ENCODE results near the gene PDE7B.

The PDE7B gene

GRCh38 chr6:136050475-136050874 lies 199.0 kb downstream of the PDE7B start:
- no peak overlapping the region for H3K27ac ChIP-seq
- TF ChIP-seq CTCF (conservative IDR thresholded peaks at IDR 0.05) (no peak), ZFX (IDR thresholded peaks at IDR 0.05) (no peak)

DNA sequence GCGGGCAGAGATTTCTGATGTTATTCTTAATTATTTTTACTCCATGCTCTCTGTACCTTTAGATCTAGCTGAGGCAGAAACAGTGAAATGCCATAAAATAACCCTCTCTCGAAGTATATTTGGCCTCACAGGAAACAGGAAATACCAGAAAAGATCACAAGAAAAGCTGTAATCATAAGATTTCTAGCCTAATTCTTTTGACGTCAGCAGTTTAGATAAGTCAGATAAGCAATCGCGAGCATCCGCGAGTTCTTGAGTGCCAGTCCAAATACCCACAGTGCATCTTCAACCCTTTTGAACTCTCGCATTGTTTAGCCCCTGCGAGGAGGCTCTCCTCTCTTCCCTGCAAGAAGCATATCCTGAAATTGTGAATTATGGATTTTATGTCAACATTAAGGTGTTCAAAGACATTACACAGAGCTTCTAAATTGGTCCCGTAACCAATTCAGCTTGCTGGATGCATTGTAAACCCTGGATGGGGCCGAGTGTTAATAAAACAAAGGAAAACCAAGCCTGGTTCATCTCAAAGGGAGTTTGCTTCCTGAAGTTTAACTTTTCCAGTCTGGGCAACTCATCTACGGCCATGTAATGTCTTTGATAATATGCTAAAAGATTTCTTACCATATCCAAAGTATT lies 199.8 kb downstream of the PDE7B start:
- no peak overlapping the region for H3K27ac ChIP-seq
- TF ChIP-seq ZFX (IDR thresholded peaks at IDR 0.05) = no peak
- no peak for TF ChIP-seq CTCF (conservative IDR thresholded peaks at IDR 0.05)

DNA sequence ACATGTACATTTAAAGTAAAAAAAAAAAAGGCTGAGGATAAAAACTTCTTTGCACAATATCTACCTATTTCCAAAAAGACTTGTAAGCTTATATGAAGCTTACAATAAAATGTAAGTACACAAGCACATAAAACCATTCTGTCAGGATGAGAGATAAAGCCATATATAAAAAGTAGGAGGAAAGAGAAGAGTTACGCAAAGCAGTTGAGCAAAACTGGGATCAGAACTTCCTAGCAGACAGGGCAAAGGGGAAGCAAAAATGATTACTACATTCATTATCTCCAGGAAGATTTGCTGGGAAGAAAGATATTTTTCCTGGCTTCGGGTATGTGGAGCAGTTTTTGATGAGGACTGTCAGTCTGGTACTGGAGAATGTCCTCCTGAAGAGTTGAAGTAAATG lies 200.5 kb downstream of the PDE7B start:
- H3K27ac ChIP-seq = no peak overlapping the region
- TF ChIP-seq CTCF (conservative IDR thresholded peaks at IDR 0.05) = no peak
- TF ChIP-seq ZFX (IDR thresholded peaks at IDR 0.05) = no peak

DNA sequence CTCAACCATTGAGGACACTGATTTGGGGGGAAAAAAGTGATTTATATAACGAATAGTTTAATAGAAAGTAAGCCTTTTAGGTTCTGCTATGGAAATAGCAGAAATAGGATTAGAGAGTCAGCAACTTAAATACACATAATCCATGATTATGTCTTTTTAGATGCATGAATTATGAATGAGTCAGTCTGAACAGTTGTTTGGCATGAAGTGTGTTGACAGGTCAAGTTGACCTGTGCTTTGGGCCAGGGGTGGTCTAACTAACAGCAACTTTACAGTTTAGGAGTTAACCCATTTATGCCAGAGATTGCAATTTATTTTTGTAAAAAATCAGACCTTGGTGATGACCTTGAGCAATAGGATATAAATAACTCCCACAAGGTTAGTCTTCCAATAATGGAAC lies 207.4 kb downstream of the PDE7B start:
- no peak overlapping the region for H3K27ac ChIP-seq
- TF ChIP-seq ZFX (IDR thresholded peaks at IDR 0.05) = no peak
- no peak for TF ChIP-seq CTCF (conservative IDR thresholded peaks at IDR 0.05)

DNA sequence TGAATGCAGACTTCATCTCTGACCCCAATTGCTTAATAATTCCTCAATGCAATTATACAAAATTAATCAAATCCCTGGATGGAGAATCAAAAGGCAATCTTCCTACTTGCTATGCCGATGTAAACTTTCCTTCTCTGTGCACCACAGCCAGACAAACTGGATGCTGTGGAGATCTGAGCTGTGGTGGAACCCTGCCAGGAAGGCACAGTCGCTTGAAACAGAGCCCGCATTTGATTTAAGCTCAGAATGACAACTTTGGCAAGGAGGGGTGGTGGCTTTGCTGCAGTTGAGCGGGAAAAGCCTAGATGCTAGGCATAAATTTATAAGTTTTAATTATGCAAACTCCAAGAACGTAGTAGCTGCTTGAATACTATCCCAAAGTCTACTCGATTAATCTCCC lies 207.8 kb downstream of the PDE7B start:
- no peak overlapping the region for H3K27ac ChIP-seq
- no peak for TF ChIP-seq CTCF (conservative IDR thresholded peaks at IDR 0.05)
- TF ChIP-seq ZFX (IDR thresholded peaks at IDR 0.05) = no peak

DNA sequence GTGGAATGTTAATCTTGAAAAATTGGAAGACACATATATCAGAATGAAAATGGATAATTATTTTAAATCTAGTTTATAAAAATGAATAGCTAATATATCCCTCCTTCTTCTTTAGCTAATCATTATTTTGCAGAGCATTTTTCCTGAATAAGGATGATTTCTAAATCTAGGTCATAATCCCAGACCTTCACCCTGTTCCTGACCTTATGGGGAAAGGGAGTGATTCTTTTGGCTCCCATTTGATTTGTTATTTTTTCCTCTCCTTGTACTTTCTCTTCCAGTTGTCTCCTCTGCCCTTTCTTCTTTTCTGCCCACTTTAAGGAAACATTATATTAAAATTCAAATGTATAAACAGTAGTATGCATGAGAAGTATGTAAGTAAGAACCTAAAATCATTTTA lies 208.6 kb downstream of the PDE7B start:
- no peak overlapping the region for H3K27ac ChIP-seq
- TF ChIP-seq CTCF (conservative IDR thresholded peaks at IDR 0.05) (no peak), ZFX (IDR thresholded peaks at IDR 0.05) (no peak)

DNA sequence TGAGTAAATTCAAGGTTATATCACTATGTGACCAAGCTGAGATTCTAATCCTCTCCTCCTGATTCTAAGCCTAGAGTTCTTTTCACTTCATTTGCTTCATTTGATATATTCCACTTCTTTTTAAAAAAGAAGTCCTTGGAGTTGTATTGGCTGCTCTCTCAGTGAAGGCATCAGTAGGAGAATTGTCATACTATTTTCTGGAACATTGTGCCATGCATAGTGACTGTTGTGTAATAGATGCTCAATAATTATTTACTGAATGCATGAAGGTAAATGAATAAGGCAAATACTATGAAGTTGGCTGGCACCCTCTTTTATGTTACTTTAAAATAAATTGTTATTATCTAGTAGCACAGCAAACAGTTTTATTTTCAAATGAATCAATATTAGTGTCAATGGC lies 209.3 kb downstream of the PDE7B start:
- no peak overlapping the region for H3K27ac ChIP-seq
- TF ChIP-seq CTCF (conservative IDR thresholded peaks at IDR 0.05) = no peak
- TF ChIP-seq ZFX (IDR thresholded peaks at IDR 0.05) = no peak

Measured in C4-2B (cell line).